OCI-LY3 (cell line): Measurements from ENCODE around the gene GDAP2.

Experiments
- H2AFZ ChIP-seq: fragments of 200-600, 300-600 bp; shearing (Covaris generic); 2 replicates; pipeline ENCODE4 v1.6.0; 2014; ENCODE audit warnings: antibody characterized with exemption, low read depth, low read length
- H3K27ac ChIP-seq: fragments of 200-600, 300-600 bp; sonication (generic); 2 replicates; pipeline ENCODE4 v1.5.1; 2014; ENCODE audit warnings: mild to moderate bottlenecking, low read length, moderate library complexity, mixed read lengths
- H3K27me3 ChIP-seq: fragments of 200-600, 300-600 bp; sonication (generic); 2 replicates; pipeline ENCODE4 v1.6.1; 2014; ENCODE audit warnings: low read depth, low read length, mixed read lengths
- H3K36me3 ChIP-seq: fragments of 200-600, 300-600 bp; sonication (generic); replicated peaks from 2 replicates; pipeline ENCODE3; 2014; ENCODE audit warnings: low read depth, low read length, mixed read lengths
- H3K4me1 ChIP-seq: fragments of 300-600, 200-600 bp; sonication (generic); 2 replicates; pipeline ENCODE4 v1.6.1; 2014; ENCODE audit warnings: low read length, mixed read lengths
- H3K4me2 ChIP-seq: fragments of 200-600, 300-600 bp; sonication (generic); 2 replicates; pipeline ENCODE4 v1.6.1; 2014; ENCODE audit warnings: low read length, mixed read lengths
- H3K4me3 ChIP-seq: fragments of 300-600, 200-600 bp; sonication (generic); 2 replicates; pipeline ENCODE4 v1.5.1; 2014; ENCODE audit warnings: antibody characterized with exemption, mild to moderate bottlenecking, low read length, moderate library complexity
- H3K79me2 ChIP-seq: fragments of 300-600, 200-600 bp; shearing (Covaris generic); 2 replicates; pipeline ENCODE4 v1.6.1; 2014; ENCODE audit warnings: mild to moderate bottlenecking, low read length, mixed read lengths
- H3K9ac ChIP-seq: fragments of 300-600, 200-600 bp; shearing (Covaris generic); 2 replicates; pipeline ENCODE4 v1.6.0; 2014; ENCODE audit warnings: mild to moderate bottlenecking, low read length, moderate library complexity
- H3K9me3 ChIP-seq: fragments of 200-600, 300-600 bp; shearing (Covaris generic); 2 replicates; pipeline ENCODE4 v1.6.1; 2014; ENCODE audit warnings: low read length, mixed read lengths; ENCODE audit not compliant: insufficient read depth
- H4K20me1 ChIP-seq: fragments of 200-600, 300-600 bp; sonication (generic); 2 replicates; pipeline ENCODE4 v1.6.1; 2016; ENCODE audit warnings: low read length, mixed read lengths; ENCODE audit not compliant: insufficient read depth
- EZH2phosphoT487 ChIP-seq: fragments of 200-600 bp; shearing (Covaris generic); IDR thresholded peaks from 2 replicates; pipeline ENCODE4 v1.6.1; 2018; ENCODE audit warnings: antibody characterized with exemption, mixed run types, low read depth
- TF ChIP-seq, protein P1 (sequence below): fragments of 200-600, 300-600 bp; sonication (generic); IDR thresholded peaks from 2 replicates; pipeline ENCODE4 v1.5.1; 2014; ENCODE audit warnings: antibody characterized with exemption, low read length, low read depth

The GDAP2 gene

DNA sequence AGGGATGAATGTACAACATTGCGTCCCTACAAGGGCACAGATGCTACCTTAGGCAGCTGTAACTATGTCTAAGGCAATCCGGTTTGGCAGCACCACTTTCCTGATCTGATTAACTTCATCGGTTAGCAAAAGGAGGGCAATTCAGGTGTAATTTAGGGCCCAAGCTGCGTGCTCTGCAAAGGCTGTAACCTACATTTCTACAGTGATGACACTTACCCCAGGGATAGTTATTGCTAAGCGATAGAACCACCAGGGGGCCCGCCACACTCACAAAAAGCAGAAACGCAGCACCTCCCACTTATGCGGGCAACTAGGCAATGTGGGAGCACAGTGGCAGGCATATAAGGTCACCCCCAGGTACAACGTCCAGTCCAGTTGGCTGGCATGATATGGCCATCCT is 113.5 kb downstream of the GDAP2 start:
- Histone ChIP-seq H3K9ac (no peak overlapping the region), H3K4me3 (no peak overlapping the region), H3K79me2 (no peaks in the 10 kb centered on the region), H2AFZ (no peak overlapping the region), H3K4me2 (no peak overlapping the region), H3K4me1 (no peaks in the 10 kb centered on the region), H4K20me1 (no peaks in the 10 kb centered on the region), H3K9me3 (no peaks in the 10 kb centered on the region), H3K27me3 (no peaks in the 10 kb centered on the region), H3K36me3 (no peaks in the 10 kb centered on the region), H3K27ac (no peak overlapping the region)
- TF ChIP-seq, protein P1, sequence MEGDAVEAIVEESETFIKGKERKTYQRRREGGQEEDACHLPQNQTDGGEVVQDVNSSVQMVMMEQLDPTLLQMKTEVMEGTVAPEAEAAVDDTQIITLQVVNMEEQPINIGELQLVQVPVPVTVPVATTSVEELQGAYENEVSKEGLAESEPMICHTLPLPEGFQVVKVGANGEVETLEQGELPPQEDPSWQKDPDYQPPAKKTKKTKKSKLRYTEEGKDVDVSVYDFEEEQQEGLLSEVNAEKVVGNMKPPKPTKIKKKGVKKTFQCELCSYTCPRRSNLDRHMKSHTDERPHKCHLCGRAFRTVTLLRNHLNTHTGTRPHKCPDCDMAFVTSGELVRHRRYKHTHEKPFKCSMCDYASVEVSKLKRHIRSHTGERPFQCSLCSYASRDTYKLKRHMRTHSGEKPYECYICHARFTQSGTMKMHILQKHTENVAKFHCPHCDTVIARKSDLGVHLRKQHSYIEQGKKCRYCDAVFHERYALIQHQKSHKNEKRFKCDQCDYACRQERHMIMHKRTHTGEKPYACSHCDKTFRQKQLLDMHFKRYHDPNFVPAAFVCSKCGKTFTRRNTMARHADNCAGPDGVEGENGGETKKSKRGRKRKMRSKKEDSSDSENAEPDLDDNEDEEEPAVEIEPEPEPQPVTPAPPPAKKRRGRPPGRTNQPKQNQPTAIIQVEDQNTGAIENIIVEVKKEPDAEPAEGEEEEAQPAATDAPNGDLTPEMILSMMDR = no peak
- no peak for TF ChIP-seq EZH2phosphoT487

DNA sequence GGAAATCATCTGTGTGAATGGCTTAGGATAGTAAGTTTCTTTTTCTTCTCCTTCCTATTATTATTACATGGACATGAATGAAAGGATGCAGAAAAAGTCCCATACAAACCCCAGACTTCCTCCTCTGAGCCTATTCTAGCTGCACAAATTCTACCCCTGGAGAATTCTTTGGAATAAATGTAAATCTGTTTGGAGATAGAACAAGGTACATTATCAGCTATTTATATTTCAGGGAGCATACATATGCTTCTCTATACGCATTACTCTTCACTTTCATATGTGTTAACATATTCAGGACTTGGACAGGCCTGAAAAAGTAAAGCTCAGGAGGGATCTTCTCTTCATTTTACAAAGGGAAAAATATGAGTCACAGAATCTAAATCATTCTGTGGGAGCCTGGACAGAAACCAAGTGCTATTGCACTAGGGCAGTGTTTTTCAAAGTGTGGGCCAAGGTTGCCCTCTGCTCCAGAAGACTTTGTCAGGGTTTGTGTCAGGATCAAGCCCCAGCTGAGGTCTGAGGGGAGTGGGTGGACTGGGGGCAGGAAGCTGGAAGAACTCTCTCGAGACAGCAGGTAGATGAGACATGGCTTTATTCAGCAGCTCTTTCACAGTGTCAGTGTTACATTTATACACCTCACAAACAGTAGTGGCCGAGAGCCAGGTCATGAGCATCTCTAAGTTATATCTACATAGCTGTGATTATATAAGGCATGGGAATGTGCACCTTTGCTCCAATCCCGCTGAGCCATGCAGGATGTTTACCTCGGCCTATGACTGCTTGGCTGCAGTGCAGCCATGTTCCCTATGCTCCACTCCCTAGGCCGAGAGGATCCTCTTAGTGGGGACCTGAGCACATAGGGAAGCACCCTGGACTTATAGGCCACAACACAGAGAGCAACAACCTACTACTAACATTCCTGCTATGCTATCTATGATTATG is 114.3 kb downstream of the GDAP2 start:
- Histone ChIP-seq H3K4me3 (no peak overlapping the region), H3K9ac (no peak overlapping the region), H3K27ac (no peak overlapping the region)

More for the DNA sequence above, 114.3 kb downstream of the GDAP2 start:
- Histone ChIP-seq H3K4me1 (no peaks in the 10 kb centered on the region), H2AFZ (no peak overlapping the region), H4K20me1 (no peaks in the 10 kb centered on the region), H3K9me3 (no peaks in the 10 kb centered on the region), H3K4me2 (no peak overlapping the region), H3K79me2 (no peaks in the 10 kb centered on the region), H3K27me3 (no peaks in the 10 kb centered on the region), H3K36me3 (no peaks in the 10 kb centered on the region)
- no peak for TF ChIP-seq EZH2phosphoT487
- TF ChIP-seq, protein P1 = no peak
